GM10248 (cell line): ENCODE results near the gene ZNF740.
A peak's percentile ranks its signal among the peaks of the same experiment; 100 is the strongest.

Source experiments
- CTCF ChIA-PET: fragments of 300-600 bp; sonication (Branson Sonifier 250); formaldehyde crosslinking; extraction: SDS; loops from one replicate; lab custom pipeline; 2021; ENCODE audit warnings: antibody characterized with exemption; lab: Yijun Ruan, JAX
- POLR2A ChIA-PET: fragments of 350-650 bp; sonication (Branson Sonifier 250); formaldehyde crosslinking; extraction: SDS; loops from one replicate; lab custom pipeline; 2020; ENCODE audit warnings: antibody characterized with exemption; lab: Yijun Ruan, JAX
- DNase-seq: peaks from one replicate; pipeline ENCODE4 v3.0.0; 2012; ENCODE audit errors: extremely low spot score
- CTCF ChIP-seq: IDR thresholded peaks from 2 replicates; pipeline ENCODE4 v1.5.1; 2012; ENCODE audit warnings: mild to moderate bottlenecking, low read depth; ENCODE audit errors: extremely low read depth, missing control alignments, control extremely low read depth

ZNF740 gene

GRCh38 chr12:53218551-53219291, 38.2 kb downstream of the ZNF740 start:
- no peak for TF ChIP-seq CTCF
- ChIA-PET CTCF (interaction anchor here (0.9 to 17.4 kb wide), 14 partner anchors 9 to 152 kb away, joined by 3 to 206 read pairs (median 3); partner anchors contain the start of genes AAAS and ITGB7), POLR2A (interaction anchor here (0.6 to 1.8 kb wide), 4 partner anchors 13 to 77 kb away, joined by 3 to 7 read pairs (median 4); partner anchors contain the start of gene PFDN5)
- no peak for DNase-seq

GRCh38 chr12:53219292-53219955, 38.9 kb downstream of the ZNF740 start:
- CTCF ChIA-PET: interaction anchor here (0.6 to 17.4 kb wide), 18 partner anchors 9 to 153 kb away, joined by 3 to 206 read pairs (median 3); partner anchors contain the start of genes AAAS, ESPL1 and ITGB7
- TF ChIP-seq CTCF: no peak
- DNase-seq: peak; percentile 66
- POLR2A ChIA-PET: interaction anchor here (0.5 to 1.8 kb wide), 8 partner anchors 14 to 238 kb away, joined by 3 to 7 read pairs (median 4); partner anchors contain the start of genes CSAD, MYG1, PFDN5 and ZNF740

- DNase-seq: peak; percentile 87
- ChIA-PET CTCF (interaction anchor here (0.9 to 17.4 kb wide), 17 partner anchors 10 to 154 kb away, joined by 3 to 206 read pairs (median 4); partner anchors contain the start of genes AAAS, ESPL1 and MYG1), POLR2A (interaction anchor here (0.5 to 1.8 kb wide), 10 partner anchors 25 to 237 kb away, joined by 3 to 5 read pairs (median 4); partner anchors contain the start of genes CSAD, MYG1, PFDN5 and ZNF740)
- no peak for TF ChIP-seq CTCF
Observed at GRCh38 chr12:53219956-53220693, 39.6 kb downstream of the ZNF740 start.

- no peak for TF ChIP-seq CTCF
- DNase-seq: peak; percentile 94
- ChIA-PET POLR2A (interaction anchor here (0.6 to 1.8 kb wide), 8 partner anchors 38 to 100 kb away, joined by 3 to 5 read pairs (median 4); partner anchors contain the start of genes CSAD, MYG1, PFDN5 and ZNF740), CTCF (interaction anchor here (0.7 to 17.4 kb wide), 11 partner anchors 9 to 131 kb away, joined by 3 to 206 read pairs (median 4); partner anchors contain the start of genes AAAS, ESPL1 and MYG1)
Observed at GRCh38 chr12:53220694-53221202, 40.2 kb downstream of the ZNF740 start.

- POLR2A ChIA-PET: interaction anchor here (1.7 kb wide), 1 partner anchor 46 kb away, joined by 3 read pairs; no protein-coding TSS in a partner anchor
- DNase-seq: peak; percentile 78
Observed at GRCh38 chr12:53221203-53222080, 40.9 kb downstream of the ZNF740 start.

More at GRCh38 chr12:53221203-53222080, 40.9 kb downstream of the ZNF740 start:
- TF ChIP-seq CTCF: peak; percentile 30
- CTCF ChIA-PET: interaction anchor here (0.7 to 17.4 kb wide), 7 partner anchors 11 to 102 kb away, joined by 3 to 206 read pairs (median 5); partner anchors contain the start of genes AAAS, ESPL1 and MYG1
